Liver (tissue), 9 donors: Measurements from ENCODE around the gene LRATD1. TPM values are rescaled to one million over a fixed set of nuclear protein-coding genes. Genes with fewer than 3 reads are reported as not detected.

ENCODE experiments used
- DNase-seq: peaks from one replicate; pipeline ENCODE4 v3.0.0-alpha.2; 2017; ENCODE audit warnings: low spot score
- H3K27ac ChIP-seq, 2 donors: one replicate each; pipeline ENCODE4 v1.7.0; 2013; ENCODE audit warnings: inconsistent platforms in 2 of 2, low read length in 2 of 2, control low read depth in 1 of 2, low read depth in 1 of 2, mild to moderate bottlenecking in 1 of 2
- H3K27me3 ChIP-seq, 4 donors: one replicate each; pipeline versions ENCODE4 v1.6.1 to v1.7.0; 2013; ENCODE audit warnings: low read length in 3 of 4, inconsistent platforms in 1 of 4, mild to moderate bottlenecking in 1 of 4, moderate library complexity in 1 of 4; ENCODE audit not compliant: control insufficient read depth in 4 of 4, insufficient read depth in 4 of 4
- H3K36me3 ChIP-seq, 4 donors: one replicate each; pipeline versions ENCODE4 v1.6.1 to v1.7.0; 2013; ENCODE audit warnings: low read length in 3 of 4, mild to moderate bottlenecking in 3 of 4, low read depth in 1 of 4, moderate library complexity in 1 of 4; ENCODE audit not compliant: control insufficient read depth in 4 of 4, insufficient read depth in 3 of 4
- H3K4me1 ChIP-seq, 4 donors: one replicate each; pipeline versions ENCODE4 v1.6.1 to v1.7.0; 2013; ENCODE audit warnings: low read length in 3 of 4, mild to moderate bottlenecking in 3 of 4, moderate library complexity in 1 of 4; ENCODE audit not compliant: control insufficient read depth in 4 of 4, insufficient read depth in 4 of 4
- H3K4me3 ChIP-seq, 3 donors: one replicate each; pipeline versions ENCODE4 v1.6.1 to v1.7.0; 2013; ENCODE audit warnings: low read length in 3 of 3, control low read depth in 1 of 3, low read depth in 1 of 3, mild to moderate bottlenecking in 1 of 3
- H3K9ac ChIP-seq, 2 donors: one replicate each; pipeline ENCODE4 v1.7.0; 2013; ENCODE audit warnings: low read length in 2 of 2, mild to moderate bottlenecking in 2 of 2, moderate library complexity in 2 of 2, control low read depth in 1 of 2, low read depth in 1 of 2
- H3K9me3 ChIP-seq, 4 donors: one replicate each; pipeline versions ENCODE4 v1.6.1 to v1.7.0; 2013; ENCODE audit warnings: low read length in 3 of 4; ENCODE audit not compliant: control insufficient read depth in 4 of 4
- EGR1 ChIP-seq, 2 donors: IDR thresholded peaks; 2 replicates each; pipeline ENCODE4 v1.6.1; 2016 to 2018; ENCODE audit warnings: antibody characterized with exemption in 2 of 2, low read depth in 2 of 2
- FOXA1 ChIP-seq: IDR thresholded peaks from 2 replicates; pipeline ENCODE4 v1.6.1; 2016; ENCODE audit warnings: antibody characterized with exemption
- GABPA ChIP-seq, 2 donors: IDR thresholded peaks in 1 of 2; conservative IDR thresholded peaks in 1 of 2; 2 replicates each; pipeline ENCODE4 v1.6.1; 2016; ENCODE audit warnings: antibody characterized with exemption in 2 of 2, mild to moderate bottlenecking in 1 of 2, moderate library complexity in 1 of 2
- HNF4A ChIP-seq, 2 donors: conservative IDR thresholded peaks; 2 replicates each; pipeline ENCODE4 v1.6.1; 2016; ENCODE audit warnings: antibody characterized with exemption in 2 of 2, mild to moderate bottlenecking in 2 of 2
- JUND ChIP-seq, 2 donors: IDR thresholded peaks; 2 replicates each; pipeline ENCODE4 v1.6.1; 2016; ENCODE audit warnings: antibody characterized with exemption in 2 of 2
- NR2F2 ChIP-seq: IDR thresholded peaks from 2 replicates; pipeline ENCODE4 v1.6.1; 2016; ENCODE audit warnings: antibody characterized with exemption
- RAD21 ChIP-seq, 2 donors: IDR thresholded peaks; 2 replicates each; pipeline ENCODE4 v1.6.1; 2016; ENCODE audit warnings: antibody characterized with exemption in 2 of 2, mild to moderate bottlenecking in 2 of 2
- SP1 ChIP-seq: IDR thresholded peaks from 2 replicates; pipeline ENCODE4 v1.6.1; 2018; ENCODE audit warnings: antibody characterized with exemption, mild to moderate bottlenecking
- TAF1 ChIP-seq: conservative IDR thresholded peaks from 2 replicates; pipeline ENCODE4 v1.6.1; 2016; ENCODE audit warnings: antibody characterized with exemption, mild to moderate bottlenecking
- YY1 ChIP-seq: IDR thresholded peaks from 2 replicates; pipeline ENCODE4 v1.6.1; 2016; ENCODE audit warnings: antibody characterized with exemption, mild to moderate bottlenecking
- WGBS: extraction: QIAGEN DNeasy Blood & Tissue Kit; methylation state at CpG from one replicate; pipeline ENCODE4 v1.1.7; 2013; 5-methylcytosine and 5-hydroxymethylcytosine counted together
- polyA plus RNA-seq, 2 donors: library from polyadenylated mRNA; stranded (reverse) in 1 of 2; unstranded in 1 of 2; fragments of 200-250 nt in 1 of 2; fragments of >200 nt in 1 of 2; fragmentation: Nextera tagmentation in 1 of 2; extraction: Ambion mirVana in 1 of 2; gene quantifications; one replicate each; pipeline versions ENCODE4 v1.2.1 to v1.2.3, GENCODE V29; 2013 to 2015
- total RNA-seq, 2 donors: library from RNA; depleted of rRNA; stranded (reverse); fragments of >200 nt; gene quantifications; one replicate each; pipeline ENCODE4 v1.2.3, GENCODE V29; 2014
- TF ChIP-seq, protein P1 (sequence below): fragments of 150-350 bp; IDR thresholded peaks from 2 replicates; pipeline ENCODE4 v1.5.1; 2017; ENCODE audit warnings: improper control_type of control experiment, low read depth, low read length; ENCODE audit not compliant: missing input control
- TF ChIP-seq, protein P2 (sequence below): IDR thresholded peaks from 2 replicates; pipeline ENCODE4 v1.6.1; 2016; ENCODE audit warnings: antibody characterized with exemption
- TF ChIP-seq, protein P3 (sequence below): IDR thresholded peaks from 2 replicates; pipeline ENCODE4 v1.6.1; 2016; ENCODE audit warnings: antibody characterized with exemption
- TF ChIP-seq, protein P4 (sequence below): IDR thresholded peaks from 2 replicates; pipeline ENCODE4 v1.6.1; 2016; ENCODE audit warnings: antibody characterized with exemption, mild to moderate bottlenecking
- TF ChIP-seq, protein P5 (sequence below): IDR thresholded peaks from 2 replicates; pipeline ENCODE4 v1.6.1; 2016; ENCODE audit warnings: antibody characterized with exemption
- donor health status: healthy.
- donor health status: healthy.
- donor health status: healthy.
- donor health status: healthy.
- donor health status: healthy.

The LRATD1 gene
- total and polyA plus RNA-seq, 4 donors, result 0.08 to 3.4 (median 1.8) TPM

DNA sequence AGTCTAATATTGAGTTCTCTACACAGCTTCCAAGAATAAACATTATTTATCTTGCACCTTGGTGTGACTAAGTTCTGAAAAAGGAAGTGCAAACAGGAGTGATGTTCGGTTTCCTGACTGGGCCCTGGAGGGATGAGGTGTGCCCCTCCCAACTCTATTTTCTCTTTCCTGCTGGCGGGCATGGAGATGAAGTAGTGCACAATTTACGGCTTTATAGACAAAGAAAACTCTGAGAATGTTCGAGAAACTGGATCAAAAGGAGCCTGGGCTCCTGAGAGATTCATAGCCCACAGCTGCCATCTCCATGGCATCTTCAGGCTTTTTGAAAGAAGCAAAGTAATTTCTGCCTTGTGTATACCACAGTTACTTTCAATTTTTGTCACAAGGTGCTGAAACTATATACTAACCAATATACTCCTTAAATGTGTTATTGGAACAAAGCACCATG is 22.3 kb downstream of the LRATD1 start (continued):
- TF ChIP-seq, protein P1, sequence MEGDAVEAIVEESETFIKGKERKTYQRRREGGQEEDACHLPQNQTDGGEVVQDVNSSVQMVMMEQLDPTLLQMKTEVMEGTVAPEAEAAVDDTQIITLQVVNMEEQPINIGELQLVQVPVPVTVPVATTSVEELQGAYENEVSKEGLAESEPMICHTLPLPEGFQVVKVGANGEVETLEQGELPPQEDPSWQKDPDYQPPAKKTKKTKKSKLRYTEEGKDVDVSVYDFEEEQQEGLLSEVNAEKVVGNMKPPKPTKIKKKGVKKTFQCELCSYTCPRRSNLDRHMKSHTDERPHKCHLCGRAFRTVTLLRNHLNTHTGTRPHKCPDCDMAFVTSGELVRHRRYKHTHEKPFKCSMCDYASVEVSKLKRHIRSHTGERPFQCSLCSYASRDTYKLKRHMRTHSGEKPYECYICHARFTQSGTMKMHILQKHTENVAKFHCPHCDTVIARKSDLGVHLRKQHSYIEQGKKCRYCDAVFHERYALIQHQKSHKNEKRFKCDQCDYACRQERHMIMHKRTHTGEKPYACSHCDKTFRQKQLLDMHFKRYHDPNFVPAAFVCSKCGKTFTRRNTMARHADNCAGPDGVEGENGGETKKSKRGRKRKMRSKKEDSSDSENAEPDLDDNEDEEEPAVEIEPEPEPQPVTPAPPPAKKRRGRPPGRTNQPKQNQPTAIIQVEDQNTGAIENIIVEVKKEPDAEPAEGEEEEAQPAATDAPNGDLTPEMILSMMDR, result no peak
- TF ChIP-seq HNF4A (conservative IDR thresholded peaks at IDR 0.05) (no peak), TAF1 (no peak), GABPA (IDR thresholded peaks at IDR 0.05 in 1 of 2, conservative IDR thresholded peaks at IDR 0.05 in 1 of 2) (no peak), YY1 (no peak), SP1 (no peak)

DNA sequence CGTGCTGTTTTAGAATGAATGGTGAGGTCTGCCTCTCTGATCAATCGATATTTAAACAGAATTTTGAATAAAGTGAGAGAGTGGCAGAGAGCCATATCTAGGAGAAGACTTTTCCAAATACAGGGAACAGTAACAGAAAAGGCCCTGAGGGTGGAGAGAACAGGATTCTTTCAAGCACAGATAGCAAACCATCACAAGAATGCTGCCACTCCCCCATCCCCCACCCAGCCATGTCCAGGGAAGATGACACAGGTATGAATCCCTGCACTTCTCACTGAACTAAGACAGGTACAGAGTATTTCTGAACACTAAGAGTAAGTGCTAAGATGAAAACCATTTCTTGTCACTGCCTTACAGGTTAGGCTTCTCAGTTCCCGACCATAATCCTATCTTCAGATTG is 23.6 kb downstream of the LRATD1 start:
- Histone ChIP-seq H3K4me3 (no peak overlapping the region), H3K36me3 (no peaks in the 10 kb centered on the region), H3K27me3 (no peaks in the 10 kb centered on the region), H3K4me1 (no peaks in the 10 kb centered on the region), H3K27ac (no peak overlapping the region), H3K9me3 (no peaks in the 10 kb centered on the region), H3K9ac (no peak overlapping the region)
- WGBS, result 82% methylated on average over 3 of the region's 3 CpGs
- no peak for TF ChIP-seq GABPA (IDR thresholded peaks at IDR 0.05 in 1 of 2, conservative IDR thresholded peaks at IDR 0.05 in 1 of 2)
- TF ChIP-seq, protein P2, sequence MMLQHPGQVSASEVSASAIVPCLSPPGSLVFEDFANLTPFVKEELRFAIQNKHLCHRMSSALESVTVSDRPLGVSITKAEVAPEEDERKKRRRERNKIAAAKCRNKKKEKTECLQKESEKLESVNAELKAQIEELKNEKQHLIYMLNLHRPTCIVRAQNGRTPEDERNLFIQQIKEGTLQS, result no peak
- TF ChIP-seq SP1, result no peak
- TF ChIP-seq HNF4A (conservative IDR thresholded peaks at IDR 0.05), result no peak
- no peak for TF ChIP-seq TAF1
- TF ChIP-seq EGR1 (IDR thresholded peaks at IDR 0.05; ENCODE audit: low read depth in 2 of 2), result no peak
- TF ChIP-seq RAD21 (IDR thresholded peaks at IDR 0.05), result no peak
- no peak for TF ChIP-seq NR2F2
- no peak for TF ChIP-seq JUND (IDR thresholded peaks at IDR 0.05)
- TF ChIP-seq, protein P3, sequence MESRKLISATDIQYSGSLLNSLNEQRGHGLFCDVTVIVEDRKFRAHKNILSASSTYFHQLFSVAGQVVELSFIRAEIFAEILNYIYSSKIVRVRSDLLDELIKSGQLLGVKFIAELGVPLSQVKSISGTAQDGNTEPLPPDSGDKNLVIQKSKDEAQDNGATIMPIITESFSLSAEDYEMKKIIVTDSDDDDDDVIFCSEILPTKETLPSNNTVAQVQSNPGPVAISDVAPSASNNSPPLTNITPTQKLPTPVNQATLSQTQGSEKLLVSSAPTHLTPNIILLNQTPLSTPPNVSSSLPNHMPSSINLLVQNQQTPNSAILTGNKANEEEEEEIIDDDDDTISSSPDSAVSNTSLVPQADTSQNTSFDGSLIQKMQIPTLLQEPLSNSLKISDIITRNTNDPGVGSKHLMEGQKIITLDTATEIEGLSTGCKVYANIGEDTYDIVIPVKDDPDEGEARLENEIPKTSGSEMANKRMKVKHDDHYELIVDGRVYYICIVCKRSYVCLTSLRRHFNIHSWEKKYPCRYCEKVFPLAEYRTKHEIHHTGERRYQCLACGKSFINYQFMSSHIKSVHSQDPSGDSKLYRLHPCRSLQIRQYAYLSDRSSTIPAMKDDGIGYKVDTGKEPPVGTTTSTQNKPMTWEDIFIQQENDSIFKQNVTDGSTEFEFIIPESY, result no peak
- TF ChIP-seq, protein P4, sequence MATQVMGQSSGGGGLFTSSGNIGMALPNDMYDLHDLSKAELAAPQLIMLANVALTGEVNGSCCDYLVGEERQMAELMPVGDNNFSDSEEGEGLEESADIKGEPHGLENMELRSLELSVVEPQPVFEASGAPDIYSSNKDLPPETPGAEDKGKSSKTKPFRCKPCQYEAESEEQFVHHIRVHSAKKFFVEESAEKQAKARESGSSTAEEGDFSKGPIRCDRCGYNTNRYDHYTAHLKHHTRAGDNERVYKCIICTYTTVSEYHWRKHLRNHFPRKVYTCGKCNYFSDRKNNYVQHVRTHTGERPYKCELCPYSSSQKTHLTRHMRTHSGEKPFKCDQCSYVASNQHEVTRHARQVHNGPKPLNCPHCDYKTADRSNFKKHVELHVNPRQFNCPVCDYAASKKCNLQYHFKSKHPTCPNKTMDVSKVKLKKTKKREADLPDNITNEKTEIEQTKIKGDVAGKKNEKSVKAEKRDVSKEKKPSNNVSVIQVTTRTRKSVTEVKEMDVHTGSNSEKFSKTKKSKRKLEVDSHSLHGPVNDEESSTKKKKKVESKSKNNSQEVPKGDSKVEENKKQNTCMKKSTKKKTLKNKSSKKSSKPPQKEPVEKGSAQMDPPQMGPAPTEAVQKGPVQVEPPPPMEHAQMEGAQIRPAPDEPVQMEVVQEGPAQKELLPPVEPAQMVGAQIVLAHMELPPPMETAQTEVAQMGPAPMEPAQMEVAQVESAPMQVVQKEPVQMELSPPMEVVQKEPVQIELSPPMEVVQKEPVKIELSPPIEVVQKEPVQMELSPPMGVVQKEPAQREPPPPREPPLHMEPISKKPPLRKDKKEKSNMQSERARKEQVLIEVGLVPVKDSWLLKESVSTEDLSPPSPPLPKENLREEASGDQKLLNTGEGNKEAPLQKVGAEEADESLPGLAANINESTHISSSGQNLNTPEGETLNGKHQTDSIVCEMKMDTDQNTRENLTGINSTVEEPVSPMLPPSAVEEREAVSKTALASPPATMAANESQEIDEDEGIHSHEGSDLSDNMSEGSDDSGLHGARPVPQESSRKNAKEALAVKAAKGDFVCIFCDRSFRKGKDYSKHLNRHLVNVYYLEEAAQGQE, result no peak
- TF ChIP-seq, protein P5, sequence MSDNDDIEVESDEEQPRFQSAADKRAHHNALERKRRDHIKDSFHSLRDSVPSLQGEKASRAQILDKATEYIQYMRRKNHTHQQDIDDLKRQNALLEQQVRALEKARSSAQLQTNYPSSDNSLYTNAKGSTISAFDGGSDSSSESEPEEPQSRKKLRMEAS, result no peak
- no peak for TF ChIP-seq FOXA1
- no peak for DNase-seq
